ENCODE measurements around the gene ZNF410. TPM values are rescaled to one million over a fixed set of nuclear protein-coding genes. Genes with fewer than 3 reads are reported as not detected.

ZNF410 gene
- total and polyA plus RNA-seq, 2 of the 8 experiments (the other 6 are each of a cell fraction or from before 2014, with no cell fraction given): 11.2 to 18.9 TPM

- H2AK5ac ChIP-seq (ENCODE audit: low read depth, low read length): no peak overlapping the region
- no peak overlapping the region for H3K23ac ChIP-seq (ENCODE audit: insufficient read length)
- H3K18ac ChIP-seq (ENCODE audit: extremely low read depth, low read length): no peak overlapping the region
- no peak overlapping the region for H3K4me2 ChIP-seq (ENCODE audit: insufficient read depth in 1 of 2, low read depth in 2 of 2, low read length in 2 of 2)
- H4K91ac ChIP-seq (replicated peaks; ENCODE audit: insufficient read length, low read length): no peak overlapping the region
- no peaks in the 10 kb centered on the region for H3K36me3 ChIP-seq (ENCODE audit: control insufficient read depth in 2 of 4, insufficient read depth in 4 of 4, low read length in 3 of 4)
- FAIRE-seq (no peak), DNase-seq (ENCODE audit: low read depth in 1 of 2, low spot score in 2 of 2) (no peak)
- no peak overlapping the region for H2BK12ac ChIP-seq (ENCODE audit: low read depth, low read length)
- H3K9me3 ChIP-seq (ENCODE audit: insufficient read depth in 2 of 2, low read depth in 1 of 2, low read length in 1 of 2): 0 out of 4 replicates have a peak, but pooled peaks cover 0 to 3% of the 10 kb centered on the region in 2 experiments
- no peak overlapping the region for H4K8ac ChIP-seq (ENCODE audit: extremely low read depth, insufficient read depth, low read length)
- no peak overlapping the region for H2AFZ ChIP-seq (ENCODE audit: low read length)
- no peak overlapping the region for H2BK15ac ChIP-seq (ENCODE audit: low read length)
- H3K23me2 ChIP-seq (ENCODE audit: low read depth, low read length): no peaks in the 10 kb centered on the region
- H3K27ac ChIP-seq (ENCODE audit: low read depth, low read length): no peak overlapping the region
- H2BK120ac ChIP-seq (replicated peaks; ENCODE audit: low read depth, low read length): no peak overlapping the region
- no peak overlapping the region for H2BK5ac ChIP-seq (ENCODE audit: low read depth, low read length)
- H3K9ac ChIP-seq (replicated peaks in 1 of 4; ENCODE audit: extremely low read depth in 1 of 4, low read depth in 3 of 4, low read length in 3 of 4): no peak overlapping the region
- H3K79me2 ChIP-seq (ENCODE audit: control insufficient read depth in 1 of 2, insufficient read depth in 2 of 2, low read length in 2 of 2): no peaks in the 10 kb centered on the region
- no peak overlapping the region for H4K5ac ChIP-seq (ENCODE audit: insufficient read length, low read depth, low read length)
- POLR2A ChIA-PET (ENCODE audit: partially characterized antibody): interaction anchor here (0.6 to 1.1 kb wide), 2 partner anchors 9 to 249 kb away, joined by 3 to 6 read pairs; partner anchors contain the start of gene PTGR2
- H4K20me1 ChIP-seq (replicated peaks in 1 of 2; ENCODE audit: control insufficient read depth in 1 of 2, insufficient read depth in 2 of 2, low read length in 2 of 2): no peaks in the 10 kb centered on the region
- no peak overlapping the region for H2BK20ac ChIP-seq (ENCODE audit: low read length)
- H3K79me1 ChIP-seq (ENCODE audit: low read depth, low read length): no peaks in the 10 kb centered on the region
- H3K56ac ChIP-seq (replicated peaks; ENCODE audit: insufficient read length, low read depth, low read length): no peak overlapping the region
- no peaks in the 10 kb centered on the region for H3K4me1 ChIP-seq (replicated peaks in 1 of 4; ENCODE audit: control insufficient read depth in 3 of 4, insufficient read depth in 4 of 4, low read length in 3 of 4)
- no peak overlapping the region for H3K4ac ChIP-seq (replicated peaks; ENCODE audit: insufficient read length, low read depth, low read length)
- CTCF ChIA-PET (ENCODE audit: partially characterized antibody): interaction anchor here (0.6 to 0.8 kb wide), 2 partner anchors 11 to 1461 kb away, joined by 4 to 5 read pairs; no protein-coding TSS in a partner anchor
- 86% methylated on average over 2 of the region's 2 CpGs; no CpG with 5 or more reads in 1 of the 2 experiments for WGBS, 2 experiments (ENCODE audit: extremely low coverage in 1 of 2, insufficient coverage in 1 of 2, insufficient read length in 1 of 2, insufficient replicate concordance in 2 of 2, low coverage in 1 of 2, low lambda C conversion rate in 2 of 2, missing lambda C conversion rate in 1 of 2)
- no peak overlapping the region for H3K4me3 ChIP-seq (ENCODE audit: extremely low read depth in 1 of 4, insufficient read depth in 2 of 4, low read depth in 3 of 4, low read length in 4 of 4)
- no peak overlapping the region for H3K14ac ChIP-seq (ENCODE audit: insufficient read length)
- no peaks in the 10 kb centered on the region for H3K27me3 ChIP-seq (replicated peaks in 1 of 4; ENCODE audit: control insufficient read depth in 3 of 4, extremely low read depth in 1 of 4, insufficient read depth in 3 of 4, low read length in 3 of 4)
- TF ChIP-seq CTCF (IDR thresholded peaks at IDR 0.05; ENCODE audit: control extremely low read depth in 1 of 3, insufficient read depth in 1 of 3, low read depth in 1 of 3, low read length in 3 of 3): no peak
- no peak for TF ChIP-seq SAP30 (IDR thresholded peaks at IDR 0.05; ENCODE audit: insufficient read depth, insufficient replicate concordance, low read length)
- no peak for TF ChIP-seq CTBP2 (IDR thresholded peaks at IDR 0.05; ENCODE audit: borderline replicate concordance, insufficient read depth, insufficient read length, low read length)
- no peak for TF ChIP-seq CHD2 (IDR thresholded peaks at IDR 0.05; ENCODE audit: low read length)
- no peak for TF ChIP-seq SP4 (IDR thresholded peaks at IDR 0.05; ENCODE audit: low read length)
- no peak for TF ChIP-seq KDM1A (IDR thresholded peaks at IDR 0.05; ENCODE audit: borderline replicate concordance, low read length)
- no peak for TF ChIP-seq RXRA (IDR thresholded peaks at IDR 0.05; ENCODE audit: insufficient read depth, low read depth, low read length)
- TF ChIP-seq EGR1 (IDR thresholded peaks at IDR 0.05; ENCODE audit: borderline replicate concordance, low read depth, low read length): no peak
- no peak for TF ChIP-seq ASH2L (IDR thresholded peaks at IDR 0.05; ENCODE audit: low read length)
- TF ChIP-seq JUND (IDR thresholded peaks at IDR 0.05; ENCODE audit: low read length): no peak
- TF ChIP-seq FOSL1 (IDR thresholded peaks at IDR 0.05; ENCODE audit: insufficient read depth, low read depth, low read length): no peak
- TF ChIP-seq TAF1 (IDR thresholded peaks at IDR 0.05; ENCODE audit: low read depth, low read length): no peak
Observed at GRCh38 chr14:73842851-73843250, 43.8 kb upstream of the ZNF410 start.

Data from H1 (cell line).